Smooth muscle cell of bladder (primary cell): ENCODE measurements around the gene GOLGA6L24. TPM values are rescaled to one million over a fixed set of nuclear protein-coding genes. Genes with fewer than 3 reads are reported as not detected.

Experiments
- total RNA-seq: library from RNA; depleted of rRNA; stranded (reverse); fragments of >200 nt; gene quantifications from 2 replicates; pipeline ENCODE4 v1.2.3, GENCODE V29; 2014

Gene GOLGA6L24
- total RNA-seq = not detected in 2 replicates

GRCh38 chr15:28357984-28358383 lies at the start of gene GOLGA6L24:
Gene GOLGA6L24, minus strand, starts transcription at chr15:28358084. Its CDS starts 61 bp downstream, at chr15:28358023.

GRCh38 chr15:28378364-28378763 lies 20.5 kb upstream of the GOLGA6L24 start, which contains the start of gene GOLGA8F:
Gene GOLGA8F, plus strand, starts transcription at chr15:28378664. Its CDS starts 98 bp downstream, at chr15:28378762.

GRCh38 chr15:28322129-28322588 lies 35.7 kb downstream of the GOLGA6L24 start, which contains the start of gene HERC2:
Gene HERC2, minus strand, starts transcription at chr15:28322179. Its CDS starts 746 bp downstream, at chr15:28321433.

Other genes starting within 250 kb of the GOLGA6L24 start
- 30.3 and 41.6 TPM in 2 replicates for gene HERC2, start 35.9 kb downstream of the GOLGA6L24 start, total RNA-seq
- gene GOLGA8F, start 20.6 kb upstream of the GOLGA6L24 start, total RNA-seq = under 0.01 TPM in 1 of 2 replicates, not detected in the other
- under 0.01 TPM in 1 of 2 replicates, not detected in the other for gene GOLGA8G, start 174.9 kb upstream of the GOLGA6L24 start, total RNA-seq
- not detected in 2 replicates for gene GOLGA6L25, start 195.5 kb upstream of the GOLGA6L24 start, total RNA-seq